NCI-H2196 (cell line): ENCODE results near the gene GOLGA2.

Experiments used
- DNase-seq: peaks from one replicate; lab custom pipeline; 2025; ENCODE audit not compliant: unreplicated experiment; lab: John Stamatoyannopoulos, UW

Gene GOLGA2, protein sequence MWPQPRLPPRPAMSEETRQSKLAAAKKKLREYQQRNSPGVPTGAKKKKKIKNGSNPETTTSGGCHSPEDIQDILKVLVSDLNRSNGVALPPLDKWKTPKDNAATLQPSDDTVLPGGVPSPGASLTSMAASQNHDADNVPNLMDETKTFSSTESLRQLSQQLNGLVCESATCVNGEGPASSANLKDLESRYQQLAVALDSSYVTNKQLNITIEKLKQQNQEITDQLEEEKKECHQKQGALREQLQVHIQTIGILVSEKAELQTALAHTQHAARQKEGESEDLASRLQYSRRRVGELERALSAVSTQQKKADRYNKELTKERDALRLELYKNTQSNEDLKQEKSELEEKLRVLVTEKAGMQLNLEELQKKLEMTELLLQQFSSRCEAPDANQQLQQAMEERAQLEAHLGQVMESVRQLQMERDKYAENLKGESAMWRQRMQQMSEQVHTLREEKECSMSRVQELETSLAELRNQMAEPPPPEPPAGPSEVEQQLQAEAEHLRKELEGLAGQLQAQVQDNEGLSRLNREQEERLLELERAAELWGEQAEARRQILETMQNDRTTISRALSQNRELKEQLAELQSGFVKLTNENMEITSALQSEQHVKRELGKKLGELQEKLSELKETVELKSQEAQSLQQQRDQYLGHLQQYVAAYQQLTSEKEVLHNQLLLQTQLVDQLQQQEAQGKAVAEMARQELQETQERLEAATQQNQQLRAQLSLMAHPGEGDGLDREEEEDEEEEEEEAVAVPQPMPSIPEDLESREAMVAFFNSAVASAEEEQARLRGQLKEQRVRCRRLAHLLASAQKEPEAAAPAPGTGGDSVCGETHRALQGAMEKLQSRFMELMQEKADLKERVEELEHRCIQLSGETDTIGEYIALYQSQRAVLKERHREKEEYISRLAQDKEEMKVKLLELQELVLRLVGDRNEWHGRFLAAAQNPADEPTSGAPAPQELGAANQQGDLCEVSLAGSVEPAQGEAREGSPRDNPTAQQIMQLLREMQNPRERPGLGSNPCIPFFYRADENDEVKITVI

DNA sequence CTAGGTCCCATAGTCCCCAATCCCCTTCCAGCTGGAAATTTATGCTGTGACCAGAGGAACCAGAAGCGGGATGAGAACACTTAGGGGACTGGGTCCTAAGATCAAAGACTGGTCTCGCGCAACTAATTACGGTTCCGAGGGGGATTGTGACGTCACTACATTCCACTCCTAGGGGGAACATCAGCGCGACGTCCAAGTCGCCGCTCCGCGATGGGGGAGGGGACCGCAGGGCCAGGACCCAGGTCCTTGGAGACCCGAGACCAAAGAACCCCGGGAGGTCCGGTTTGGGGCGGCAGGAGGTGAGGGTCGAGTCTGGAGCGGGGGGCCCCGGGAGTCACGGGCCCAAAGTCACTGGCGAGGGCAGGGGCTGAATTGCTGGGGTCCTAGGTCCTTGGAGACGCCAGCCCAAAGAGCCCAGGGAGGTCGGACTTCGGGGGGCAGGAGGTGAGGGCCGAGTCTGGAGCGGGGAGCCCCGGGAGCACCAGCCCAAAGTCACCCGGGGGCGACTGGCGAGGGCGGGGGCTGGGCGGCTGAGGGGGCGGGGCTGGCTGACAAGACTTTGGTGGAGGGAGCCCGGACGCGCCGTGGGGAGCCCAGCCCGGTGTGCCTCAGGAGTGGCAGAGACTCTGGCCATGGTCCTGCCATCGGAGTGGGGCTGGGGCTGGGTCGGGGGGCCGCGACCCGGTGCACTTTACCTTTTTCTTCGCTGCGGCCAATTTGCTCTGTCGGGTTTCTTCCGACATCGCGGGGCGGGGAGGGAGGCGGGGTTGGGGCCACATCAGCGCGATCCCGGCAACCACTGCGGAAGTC lies at the start of gene GOLGA2:
Gene GOLGA2, minus strand, starts transcription at position 810 of the 810 bp plus-strand sequence. Its CDS starts 31 bp downstream, at position 779.
- no peak for DNase-seq

DNA sequence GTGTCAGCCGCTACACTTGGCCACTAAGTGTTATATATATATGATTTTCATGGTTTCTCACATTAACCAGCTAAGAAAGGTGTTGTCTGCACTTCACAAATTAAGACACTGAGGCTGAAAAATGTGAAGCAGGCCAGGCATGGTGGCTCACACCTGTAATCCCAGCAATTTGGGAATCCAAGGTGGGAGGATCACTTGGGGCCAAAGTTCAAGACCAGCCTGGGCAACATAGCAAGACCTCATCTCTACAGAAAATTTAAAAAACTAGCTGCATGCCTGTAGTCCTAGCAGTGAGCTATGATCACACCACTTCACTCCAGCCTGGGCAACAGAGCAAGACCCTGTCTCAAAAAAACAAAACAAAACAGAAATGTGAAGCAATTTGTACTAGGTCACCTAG lies 48.6 kb upstream of the GOLGA2 start:
- no peak for DNase-seq

DNA sequence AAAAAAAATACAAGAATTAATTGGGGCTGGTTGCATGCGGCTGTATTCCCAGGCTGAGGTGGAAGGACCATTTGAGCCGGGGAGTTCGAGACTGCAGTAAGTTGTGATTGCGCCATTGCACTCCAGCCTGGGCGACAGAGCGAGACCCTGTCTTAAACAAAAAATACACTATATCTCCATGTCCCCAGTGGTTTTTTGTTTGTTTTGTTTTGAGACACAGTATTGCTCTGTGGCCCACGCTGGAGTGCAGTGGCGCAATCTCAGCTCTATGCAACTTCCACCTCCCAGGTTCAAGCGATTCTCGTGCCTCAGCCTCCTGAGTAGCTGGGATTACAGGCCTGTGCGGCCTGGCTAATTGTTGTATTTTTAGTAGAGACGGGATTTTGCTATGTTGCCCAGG lies 48.0 kb upstream of the GOLGA2 start:
- DNase-seq, result no peak

DNA sequence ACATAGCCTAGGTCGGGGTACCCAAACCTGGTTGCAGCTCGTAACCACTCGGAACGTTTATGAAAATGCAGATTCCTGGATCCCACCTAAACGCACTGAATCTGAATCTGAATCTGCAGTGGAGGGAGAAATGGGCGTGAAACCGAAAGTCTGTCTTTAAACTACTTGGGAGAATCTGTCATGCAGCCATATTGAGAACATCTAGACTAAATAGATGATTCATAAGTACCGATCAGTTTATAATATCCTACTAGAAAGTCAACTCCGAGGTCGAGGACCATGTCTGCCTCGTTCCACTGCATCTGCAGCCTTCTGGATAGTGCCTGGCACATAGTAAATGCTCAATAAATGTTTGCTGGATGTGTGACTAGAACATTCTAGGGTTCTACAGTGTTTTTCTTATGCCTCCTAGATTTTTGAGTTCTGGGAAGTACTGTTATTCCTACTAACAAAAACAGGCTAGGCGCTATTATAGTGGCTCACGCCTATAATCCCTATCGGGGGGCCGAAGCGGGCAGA lies 47.5 kb upstream of the GOLGA2 start:
- no peak for DNase-seq

DNA sequence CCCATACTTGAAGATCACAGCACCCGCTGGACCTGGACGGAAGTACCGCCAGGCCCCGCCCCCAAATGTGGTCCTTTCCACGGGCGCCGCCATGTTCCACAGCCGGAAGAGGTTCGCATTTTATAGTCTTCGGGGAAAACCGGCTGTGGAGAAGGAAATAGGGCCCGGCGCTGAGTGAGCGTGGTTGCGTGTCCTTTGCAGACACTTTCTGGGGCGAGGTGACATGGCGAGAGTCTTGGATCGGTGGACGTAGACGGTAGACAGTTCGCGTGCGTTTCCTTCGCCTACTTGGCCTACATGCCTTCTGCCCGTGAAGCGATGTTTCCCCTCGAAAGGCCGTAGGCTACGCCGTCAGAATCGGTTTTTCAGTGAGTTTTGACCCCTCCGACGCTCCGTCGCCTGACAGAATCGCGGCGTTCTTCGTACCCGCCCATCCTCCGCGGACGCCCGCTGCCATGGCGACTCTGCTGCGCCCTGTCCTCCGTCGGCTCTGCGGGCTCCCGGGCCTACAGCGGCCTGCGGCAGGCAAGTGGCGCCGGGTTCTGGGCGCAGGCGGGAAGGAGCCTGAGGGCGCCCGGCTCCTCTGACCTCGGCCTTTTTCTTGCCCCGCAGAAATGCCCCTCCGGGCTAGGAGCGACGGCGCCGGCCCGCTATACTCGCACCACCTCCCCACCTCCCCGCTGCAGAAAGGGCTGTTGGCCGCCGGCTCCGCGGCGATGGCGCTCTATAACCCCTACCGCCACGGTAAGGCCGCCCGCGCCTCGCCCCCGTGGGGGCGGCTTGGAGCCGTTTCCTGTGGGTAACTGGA lies 46.8 kb upstream of the GOLGA2 start, which contains the start of the genes COQ4 and TRUB2:
Gene COQ4, plus strand, starts transcription at position 436 of the 808 bp plus-strand sequence. Its CDS starts 20 bp downstream, at position 456.
Gene TRUB2, minus strand, starts transcription at position 44 of the 808 bp plus-strand sequence. Its CDS starts 39 bp downstream, at position 5.
- peak; percentile 92 for DNase-seq

DNA sequence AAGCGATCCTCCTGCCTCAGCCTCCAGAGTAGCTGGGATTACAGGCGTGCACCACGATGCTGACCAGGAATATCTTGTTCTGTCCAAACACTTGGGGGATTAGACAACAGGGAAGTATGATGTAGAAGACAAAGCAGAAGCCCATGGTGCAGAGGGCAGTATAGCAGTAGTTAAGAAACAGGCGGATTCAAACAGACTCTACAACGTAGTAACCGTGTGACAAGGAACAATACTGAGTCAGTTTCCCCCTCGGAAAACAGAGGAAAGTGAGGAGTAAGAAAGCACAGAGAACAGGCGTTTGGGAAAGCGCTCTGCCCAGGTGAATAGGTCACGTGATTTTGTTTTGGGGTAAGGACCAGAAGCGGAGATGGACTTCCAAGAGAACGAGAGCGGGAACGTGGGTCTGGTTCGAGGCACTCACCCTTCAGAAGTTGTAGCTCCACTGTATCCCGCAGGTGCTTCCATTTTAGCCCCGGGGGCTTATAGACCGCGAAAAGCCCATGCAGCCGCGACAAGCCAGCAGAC lies 46.1 kb upstream of the GOLGA2 start:
- no peak for DNase-seq

DNA sequence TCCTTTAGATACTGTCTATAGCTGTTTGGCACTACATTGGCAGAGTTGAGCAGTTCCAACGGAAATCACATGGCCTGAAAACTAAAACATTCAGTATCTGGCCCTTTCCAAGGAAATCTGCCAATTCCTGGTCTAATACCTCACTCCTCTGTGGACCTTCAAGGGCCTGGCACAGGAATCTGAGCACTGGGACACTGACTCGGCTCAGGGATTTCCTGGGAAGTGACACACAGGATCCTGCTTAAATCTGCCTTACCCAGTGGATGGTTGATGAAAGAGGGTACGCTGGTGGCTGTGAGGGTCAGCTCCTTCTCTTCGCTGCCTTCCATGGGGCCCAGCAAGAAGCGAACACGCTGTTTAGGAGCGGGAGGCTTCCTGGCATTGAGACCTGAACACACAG lies 45.5 kb upstream of the GOLGA2 start:
- no peak for DNase-seq

DNA sequence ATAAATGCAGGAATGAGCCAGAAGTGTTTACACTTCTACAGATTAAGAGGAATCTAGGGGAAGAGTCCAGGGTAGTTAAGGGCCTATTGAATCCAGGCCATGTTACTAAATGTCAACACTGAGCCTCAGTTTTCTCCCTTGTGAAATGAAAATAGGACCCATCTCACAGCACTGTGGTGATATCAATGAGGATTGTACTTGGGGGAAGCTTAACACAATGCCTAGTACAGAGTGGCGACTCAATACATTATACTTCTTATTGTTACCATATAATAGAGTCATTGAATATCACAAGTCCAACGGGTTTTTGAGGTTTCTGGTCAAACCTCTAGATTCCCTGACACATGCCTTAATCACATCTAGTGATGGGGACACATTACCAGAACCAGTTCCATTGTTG lies 41.8 kb upstream of the GOLGA2 start:
- no peak for DNase-seq

DNA sequence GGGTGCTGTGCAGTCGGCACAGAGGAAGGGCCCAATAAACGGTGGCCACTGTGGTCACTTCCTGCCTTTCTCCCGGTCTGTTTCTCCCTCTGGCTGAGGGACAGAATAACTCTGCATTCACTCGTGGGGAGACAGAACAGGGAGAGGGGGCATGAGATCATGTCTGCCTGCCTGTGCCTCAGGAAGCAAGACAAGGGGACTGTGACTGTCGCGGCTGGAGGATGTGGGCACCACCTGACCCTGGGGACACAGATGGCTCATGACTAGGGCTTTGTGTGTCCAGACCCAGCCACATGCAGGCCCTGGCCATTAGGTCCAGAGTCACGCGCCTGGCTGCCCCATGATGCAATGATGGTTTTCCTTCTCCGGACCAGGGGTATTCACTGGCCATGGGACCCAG lies 40.6 kb upstream of the GOLGA2 start:
- no peak for DNase-seq

DNA sequence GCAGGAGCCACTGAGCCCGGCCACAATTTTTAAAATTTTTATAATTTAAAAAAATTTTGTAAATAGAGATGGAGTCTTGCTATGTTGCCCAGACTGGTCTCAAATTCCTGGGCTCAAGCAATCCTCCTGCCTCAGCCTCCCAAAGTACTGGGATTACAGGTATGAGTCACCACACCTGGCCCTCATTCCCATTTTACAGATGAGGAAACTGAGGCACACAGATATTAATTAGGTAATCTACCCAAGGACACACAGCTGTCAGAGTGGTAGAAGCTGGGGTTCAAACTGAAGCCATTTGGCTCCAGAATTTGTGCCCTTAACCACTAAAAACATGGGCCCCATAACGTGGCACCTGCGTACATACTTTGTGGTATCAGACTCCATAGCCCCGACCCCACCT lies 38.9 kb upstream of the GOLGA2 start:
- DNase-seq, result no peak

DNA sequence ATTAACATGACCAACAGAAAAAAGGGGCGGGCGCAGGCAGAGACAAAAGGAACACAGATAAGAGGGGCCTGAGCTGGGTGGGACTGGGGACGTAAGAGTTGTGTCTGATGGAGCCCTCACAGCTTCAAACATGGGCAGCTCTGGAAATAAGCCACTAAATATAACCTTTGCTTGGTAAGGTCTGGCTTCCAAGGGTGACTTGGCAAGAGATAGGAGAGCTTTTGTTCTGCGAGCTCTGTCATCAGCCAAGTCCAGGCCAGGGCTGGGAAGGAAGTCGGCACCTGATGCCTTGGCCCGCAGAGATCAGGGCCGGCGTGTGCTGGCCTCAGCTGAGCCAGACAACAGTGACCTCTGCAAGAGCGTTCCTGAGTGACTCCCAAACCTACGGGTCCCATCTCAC lies 34.7 kb upstream of the GOLGA2 start:
- DNase-seq, result peak; percentile 33

DNA sequence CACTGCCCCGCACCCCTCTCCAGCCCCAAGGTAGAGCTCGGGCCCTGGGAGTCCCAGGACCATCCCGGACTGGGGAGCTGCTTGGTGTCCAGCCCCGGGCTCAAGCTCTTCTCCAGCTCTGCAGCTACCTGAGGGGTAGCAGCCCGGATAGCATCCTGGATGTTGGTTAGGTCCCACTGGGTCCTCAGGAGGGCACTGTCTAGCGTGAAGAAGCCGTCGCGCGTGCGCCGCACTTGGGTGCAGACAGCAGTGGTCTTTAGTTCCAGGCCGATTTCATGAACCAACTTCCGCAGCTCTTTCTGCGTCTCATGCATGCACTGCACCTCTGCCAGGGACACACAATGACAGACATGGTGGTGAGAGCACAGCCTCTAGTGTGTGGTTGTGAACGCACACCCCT lies 33.7 kb upstream of the GOLGA2 start:
- DNase-seq, result no peak

DNA sequence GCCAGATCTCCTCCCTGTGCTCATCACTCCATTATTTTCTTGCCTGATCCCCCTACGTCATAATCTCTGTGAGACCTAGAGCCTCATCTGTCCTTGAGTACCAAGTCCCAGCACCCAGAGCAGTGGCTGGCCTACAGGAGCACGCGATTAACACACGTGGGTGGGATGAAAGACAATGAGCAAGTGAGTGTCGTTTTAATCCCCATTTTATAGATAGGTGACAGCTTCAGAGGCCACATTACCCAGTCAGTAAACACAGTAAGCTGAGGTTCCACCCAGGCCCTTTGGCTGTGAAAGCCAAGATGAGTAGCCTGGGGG lies 29.1 kb upstream of the GOLGA2 start:
- DNase-seq, result no peak

DNA sequence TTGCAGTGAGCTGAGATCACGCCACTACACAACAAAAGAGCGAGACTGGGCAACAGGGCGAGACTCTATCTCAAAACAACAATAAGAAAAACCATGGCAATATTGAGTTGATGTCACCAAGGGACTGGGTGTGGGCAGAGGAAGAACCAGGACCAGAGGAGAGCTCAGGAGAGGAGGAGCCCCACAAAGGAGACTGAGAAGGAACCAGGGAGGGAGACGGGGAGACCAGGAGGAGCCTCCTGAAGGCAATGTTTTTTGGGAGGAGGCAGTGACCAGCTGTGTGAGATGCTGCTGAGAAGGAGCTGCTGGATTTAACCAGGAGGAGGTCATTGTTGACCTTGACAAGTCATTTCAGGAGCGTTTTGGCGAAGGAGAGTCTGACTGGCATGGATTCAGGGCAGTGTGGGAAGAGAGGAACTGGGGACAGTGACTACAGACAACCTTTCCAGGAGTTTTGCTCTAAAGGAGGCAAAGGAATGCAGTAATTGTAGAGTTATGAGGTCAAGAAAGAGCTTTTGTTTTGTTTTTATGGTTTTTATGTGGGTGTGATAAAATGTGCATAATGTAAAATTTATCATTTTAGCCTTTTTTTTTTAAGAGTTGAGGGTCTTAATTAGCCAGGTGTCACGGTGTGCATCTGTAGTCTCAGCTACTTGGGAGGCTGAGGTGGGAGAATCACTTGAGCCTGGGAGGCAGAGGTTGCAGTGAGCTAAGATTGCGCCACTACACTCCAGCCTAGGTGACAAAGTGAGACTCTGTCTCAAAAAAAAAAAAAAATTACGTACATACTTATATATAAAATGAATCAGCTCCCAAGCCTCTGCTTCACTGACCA lies 28.5 kb upstream of the GOLGA2 start:
- DNase-seq, result no peak

DNA sequence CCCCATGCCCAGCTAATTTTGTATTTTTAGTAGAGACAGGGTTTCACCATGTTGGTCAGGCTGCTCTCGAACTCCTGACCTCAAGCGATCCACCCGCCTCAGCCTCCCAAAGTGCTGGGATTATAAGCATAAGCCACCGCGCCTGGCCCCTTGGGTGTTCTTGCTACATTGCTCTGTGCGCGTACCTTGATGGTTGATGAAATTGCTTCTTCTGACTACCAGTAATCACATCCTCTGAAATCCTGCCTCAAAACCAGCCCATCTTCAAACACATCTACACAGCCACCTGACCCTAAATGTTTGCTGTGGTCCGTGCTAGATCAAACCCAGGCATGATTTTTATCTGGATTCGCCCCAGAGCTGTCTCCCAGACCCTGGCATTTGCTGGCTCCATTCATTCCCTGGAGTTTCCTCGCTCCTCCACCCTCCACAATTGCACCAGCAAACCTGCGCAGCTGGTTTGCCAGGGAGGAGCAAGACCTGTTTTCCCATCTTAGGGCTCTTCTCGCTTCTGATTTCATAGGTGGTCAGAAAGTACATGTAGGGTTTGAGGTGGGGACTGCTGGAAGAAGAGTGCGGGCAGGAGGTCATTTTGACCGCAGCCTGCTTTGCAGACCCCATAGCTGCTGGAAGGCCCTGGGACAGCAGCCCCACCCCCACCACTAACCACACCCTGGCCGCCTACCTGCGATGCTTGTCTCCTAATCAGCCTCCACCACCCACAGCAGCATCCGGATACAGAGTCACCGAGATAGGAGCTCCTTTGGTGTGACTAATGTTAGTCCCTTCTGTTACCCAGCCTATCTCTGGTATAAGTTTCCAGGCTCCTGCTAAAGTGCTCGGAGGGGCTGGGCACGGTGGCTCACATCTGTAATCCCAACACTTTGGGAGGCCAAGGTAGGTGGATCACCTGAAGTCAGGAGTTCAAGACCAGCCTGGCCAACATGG lies 23.0 kb upstream of the GOLGA2 start:
- DNase-seq, result no peak

DNA sequence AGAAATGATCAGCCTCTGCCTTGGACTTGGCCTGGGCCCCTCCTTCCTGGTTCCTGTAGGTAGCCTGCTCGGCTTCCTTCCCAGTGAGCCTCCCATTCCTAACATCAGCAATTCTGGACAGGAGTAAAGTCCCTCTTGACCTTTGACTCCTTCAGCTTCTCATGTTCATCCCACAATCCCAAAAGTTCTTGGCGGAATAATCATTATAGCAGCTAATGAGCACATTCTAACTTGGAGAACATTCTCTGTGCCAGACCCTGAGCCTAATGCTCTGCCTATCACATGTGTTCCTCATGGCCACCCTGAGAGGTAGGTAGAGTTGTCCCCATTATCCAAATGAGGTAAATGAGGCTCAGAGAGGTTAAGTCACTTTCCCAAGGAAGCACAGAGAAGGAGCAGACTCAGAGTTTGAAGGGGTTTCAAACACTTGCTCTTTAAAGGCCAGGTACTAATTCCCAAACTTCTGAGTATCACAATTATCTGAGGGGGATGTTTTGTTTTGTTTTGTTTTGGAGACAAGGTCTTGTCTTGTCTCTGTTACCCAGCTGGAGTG lies 21.5 kb upstream of the GOLGA2 start:
- no peak for DNase-seq
